Stomach (tissue), 4 donors: ENCODE measurements around the gene TLK2.

Source experiments
- CTCF ChIP-seq, 7 experiments: fragments of 450-650 bp in 4 of 7; fragments of 200-600 bp in 3 of 7; sonication (generic) in 3 of 7; IDR thresholded peaks; one replicate each; pipeline ENCODE4 v1.5.1; 2016 to 2019; ENCODE audit warnings: antibody characterized with exemption in 7 of 7, control low read depth in 2 of 7, mild to moderate bottlenecking in 1 of 7
- POLR2A ChIP-seq, 4 donors: fragments of 450-650 bp; IDR thresholded peaks; one replicate each; pipeline ENCODE4 v1.6.1; 2016; ENCODE audit warnings: antibody characterized with exemption in 4 of 4, control low read depth in 2 of 4, mild to moderate bottlenecking in 1 of 4, moderate library complexity in 1 of 4

GRCh38 chr17:62631936-62632924, 153.6 kb downstream of the TLK2 start:
- no peak for TF ChIP-seq CTCF (IDR thresholded peaks at IDR 0.05)
- no peak for TF ChIP-seq POLR2A (IDR thresholded peaks at IDR 0.05)
